IMR-90 (cell line): ENCODE measurements around the gene LGALS4. TPM values are rescaled to one million over a fixed set of nuclear protein-coding genes. Genes with fewer than 3 reads are reported as not detected.

Source experiments
- ATAC-seq: fragments of 200-7000 bp; cut with Tn5 transposase; 2 replicates; pipeline ENCODE4 v1.9.1; 2020; ENCODE audit warnings: low read depth, mild to moderate bottlenecking, moderate library complexity
- BruUV-seq: library from RNA; stranded (reverse); fragments of 400-500 nt; replicated peaks from 2 replicates; lab custom pipeline; 2021; lab: Mats Ljungman, UMichigan
- CTCF ChIA-PET: fragments of 300-600 bp; formaldehyde crosslinking; extraction: SDS; loops from one replicate; lab custom pipeline; 2021; ENCODE audit warnings: antibody characterized with exemption; lab: Yijun Ruan, JAX
- POLR2A ChIA-PET: fragments of 300-600 bp; sonication (Branson Sonifier 250); formaldehyde crosslinking; loops from one replicate; lab custom pipeline; 2022; ENCODE audit warnings: antibody characterized with exemption; ENCODE audit not compliant: unreplicated experiment; lab: Charles Lee
- DNase-seq: peaks from one replicate; pipeline ENCODE4 v3.0.0; 2013
- H2AFZ ChIP-seq: replicated peaks from 2 replicates; pipeline ENCODE3; 2013; ENCODE audit warnings: low read length, mild to moderate bottlenecking; ENCODE audit not compliant: poor library complexity
- H2AK5ac ChIP-seq: 2 replicates; pipeline ENCODE4 v1.6.1; 2013; ENCODE audit warnings: low read depth, low read length, inconsistent platforms
- H2AK9ac ChIP-seq: replicated peaks from 2 replicates; pipeline ENCODE3; 2013; ENCODE audit warnings: mild to moderate bottlenecking, low read depth, low read length, moderate library complexity; ENCODE audit not compliant: poor library complexity
- H2BK120ac ChIP-seq: 2 replicates; pipeline ENCODE4 v1.6.1; 2013; ENCODE audit warnings: low read depth, low read length, inconsistent platforms
- H2BK15ac ChIP-seq: 3 replicates; pipeline ENCODE4 v1.6.1; 2013; ENCODE audit warnings: low read depth, low read length, inconsistent platforms
- H2BK20ac ChIP-seq: 2 replicates; pipeline ENCODE4 v1.6.1; 2013; ENCODE audit warnings: low read depth, mild to moderate bottlenecking, inconsistent platforms, low read length, moderate library complexity
- H2BK5ac ChIP-seq: 2 replicates; pipeline ENCODE4 v1.6.1; 2013; ENCODE audit warnings: mild to moderate bottlenecking, low read depth, low read length, inconsistent platforms; ENCODE audit not compliant: poor library complexity, severe bottlenecking
- H3K14ac ChIP-seq: replicated peaks from 2 replicates; pipeline ENCODE4 v1.6.1; 2013; ENCODE audit warnings: low read depth, low read length, inconsistent platforms
- H3K18ac ChIP-seq: 2 replicates; pipeline ENCODE4 v1.6.1; 2013; ENCODE audit warnings: low read depth, low read length, control low read depth
- H3K23ac ChIP-seq: 2 replicates; pipeline ENCODE4 v1.6.1; 2013; ENCODE audit warnings: low read depth, low read length, inconsistent platforms
- H3K27ac ChIP-seq: 2 replicates; pipeline ENCODE4 v1.5.1; 2013; ENCODE audit warnings: mild to moderate bottlenecking, control low read depth, low read length; ENCODE audit not compliant: insufficient read depth
- H3K27me3 ChIP-seq: 2 replicates; pipeline ENCODE4 v1.6.1; 2013; ENCODE audit warnings: low read length; ENCODE audit not compliant: control insufficient read depth, insufficient read depth
- H3K36me3 ChIP-seq: 2 replicates; pipeline ENCODE4 v1.6.1; 2013; ENCODE audit warnings: low read length, mixed read lengths; ENCODE audit not compliant: control insufficient read depth, insufficient read depth
- H3K4ac ChIP-seq: 2 replicates; pipeline ENCODE4 v1.6.1; 2013; ENCODE audit warnings: low read depth, low read length, inconsistent platforms
- H3K4me1 ChIP-seq: 2 replicates; pipeline ENCODE4 v1.6.1; 2013; ENCODE audit warnings: low read length, mixed read lengths; ENCODE audit not compliant: control insufficient read depth, insufficient read depth
- H3K4me2 ChIP-seq: 2 replicates; pipeline ENCODE4 v1.6.1; 2013; ENCODE audit warnings: low read depth, mild to moderate bottlenecking, control low read depth, low read length, moderate library complexity
- H3K4me3 ChIP-seq: 2 replicates; pipeline ENCODE4 v1.5.1; 2013; ENCODE audit warnings: low read depth, mild to moderate bottlenecking, control low read depth, low read length, moderate library complexity; ENCODE audit not compliant: insufficient read depth
- H3K56ac ChIP-seq: 2 replicates; pipeline ENCODE4 v1.6.1; 2013; ENCODE audit warnings: low read length, inconsistent platforms; ENCODE audit not compliant: insufficient read depth; ENCODE audit errors: extremely low read depth
- H3K79me1 ChIP-seq, 2 experiments: 2 replicates each; pipeline ENCODE4 v1.6.1; 2013; ENCODE audit warnings: low read length in 2 of 2, inconsistent platforms in 1 of 2, low read depth in 1 of 2
- H3K9ac ChIP-seq: 2 replicates; pipeline ENCODE4 v1.6.1; 2013; ENCODE audit warnings: low read depth, low read length, control low read depth
- H3K9me1 ChIP-seq: 2 replicates; pipeline ENCODE4 v1.6.1; 2013; ENCODE audit warnings: low read length, inconsistent platforms; ENCODE audit not compliant: insufficient read depth
- H3K9me3 ChIP-seq: 2 replicates; pipeline ENCODE4 v1.6.1; 2013; ENCODE audit warnings: low read length; ENCODE audit not compliant: control insufficient read depth, insufficient read depth
- H4K20me1 ChIP-seq: 2 replicates; pipeline ENCODE4 v1.6.1; 2013; ENCODE audit warnings: low read length, inconsistent platforms; ENCODE audit not compliant: insufficient read depth
- H4K5ac ChIP-seq: 2 replicates; pipeline ENCODE4 v1.6.1; 2013; ENCODE audit warnings: mild to moderate bottlenecking, low read depth, low read length, control low read depth
- H4K8ac ChIP-seq, 2 experiments: 2 replicates each; pipeline ENCODE4 v1.6.1; 2013; ENCODE audit warnings: low read depth in 2 of 2, low read length in 2 of 2, control low read depth in 1 of 2, inconsistent platforms in 1 of 2
- H4K91ac ChIP-seq: 2 replicates; pipeline ENCODE4 v1.6.1; 2013; ENCODE audit warnings: low read depth, low read length, inconsistent platforms; ENCODE audit not compliant: insufficient read depth
- BHLHE40 ChIP-seq: fragments of 150-350 bp; IDR thresholded peaks from 2 replicates; pipeline ENCODE4 v1.6.1; 2016; ENCODE audit warnings: mild to moderate bottlenecking, low read depth, low read length
- CEBPB ChIP-seq: IDR thresholded peaks from 2 replicates; pipeline ENCODE4 v1.6.1; 2012; ENCODE audit warnings: low read depth, low read length, improper control_type of control experiment
- CHD1 ChIP-seq: IDR thresholded peaks from 2 replicates; pipeline ENCODE4 v1.6.1; 2012; ENCODE audit warnings: low read depth, low read length, improper control_type of control experiment
- FOS ChIP-seq: fragments of 150-350 bp; IDR thresholded peaks from 2 replicates; pipeline ENCODE4 v1.6.1; 2016; ENCODE audit warnings: low read depth, low read length
- MXI1 ChIP-seq: IDR thresholded peaks from 2 replicates; pipeline ENCODE4 v1.6.1; 2012; ENCODE audit warnings: low read depth, mild to moderate bottlenecking, low read length, moderate library complexity, borderline replicate concordance
- NFE2L2 ChIP-seq: fragments of 150-350 bp; IDR thresholded peaks from 2 replicates; pipeline ENCODE4 v1.6.1; 2016; ENCODE audit warnings: low read depth, mild to moderate bottlenecking, low read length
- POLR2A ChIP-seq: IDR thresholded peaks from 2 replicates; pipeline ENCODE4 v1.6.1; 2012; ENCODE audit warnings: mild to moderate bottlenecking, low read depth, low read length
- WGBS, 2 experiments: methylation state at CpG; one replicate each; pipeline versions ENCODE4 v1.1.5 to v1.1.7; 2013; ENCODE audit warnings: missing lambda C conversion rate in 2 of 2; ENCODE audit not compliant: insufficient read length in 1 of 2; ENCODE audit errors: extremely low coverage in 2 of 2; 5-methylcytosine and 5-hydroxymethylcytosine counted together
- dilution Hi-C: fragments of 300-500 bp; cut with HindIII; formaldehyde crosslinking; loops from one replicate; pipeline ENCODE4 v1.14.3; 2018; ENCODE audit warnings: low sequenced_read_pairs; ENCODE audit not compliant: unreplicated experiment
- in situ Hi-C: fragments of 300-500 bp; cut with MboI; formaldehyde crosslinking; loops from 3 replicates; pipeline ENCODE4 v1.14.3; 2019; ENCODE audit warnings: low sequenced_read_pairs, inconsistent platforms, mixed read lengths
- intact Hi-C: fragments of 100-400 bp; cut with micrococcal nuclease; formaldehyde crosslinking; loops from 2 replicates; pipeline ENCODE4 v1.10.0; 2022
- polyA plus RNA-seq, 3 experiments: library from polyadenylated mRNA; depleted of rRNA; stranded (reverse); fragments of >200 nt; gene quantifications; 2 replicates each; pipeline ENCODE4 v1.2.3, GENCODE V29; 2012; ENCODE audit warnings: low replicate concordance in 1 of 3
- total RNA-seq: library from RNA; depleted of rRNA; stranded (reverse); fragments of >200 nt; gene quantifications from 2 replicates; pipeline ENCODE4 v1.2.3, GENCODE V29; 2012
- TF ChIP-seq, protein P1 (sequence below): fragments of 150-350 bp; IDR thresholded peaks from 2 replicates; pipeline ENCODE4 v1.6.1; 2017; ENCODE audit warnings: mild to moderate bottlenecking, antibody characterized with exemption, low read length, low read depth
- TF ChIP-seq, protein P2 (sequence below): conservative IDR thresholded peaks from 2 replicates; pipeline ENCODE4 v1.5.1; 2012; ENCODE audit warnings: mild to moderate bottlenecking, low read depth, low read length, improper control_type of control experiment

LGALS4 gene
- total and polyA plus RNA-seq, 2 of the 4 experiments (the other 2 are of a cell fraction): 0.29 TPM; not detected in 1

DNA sequence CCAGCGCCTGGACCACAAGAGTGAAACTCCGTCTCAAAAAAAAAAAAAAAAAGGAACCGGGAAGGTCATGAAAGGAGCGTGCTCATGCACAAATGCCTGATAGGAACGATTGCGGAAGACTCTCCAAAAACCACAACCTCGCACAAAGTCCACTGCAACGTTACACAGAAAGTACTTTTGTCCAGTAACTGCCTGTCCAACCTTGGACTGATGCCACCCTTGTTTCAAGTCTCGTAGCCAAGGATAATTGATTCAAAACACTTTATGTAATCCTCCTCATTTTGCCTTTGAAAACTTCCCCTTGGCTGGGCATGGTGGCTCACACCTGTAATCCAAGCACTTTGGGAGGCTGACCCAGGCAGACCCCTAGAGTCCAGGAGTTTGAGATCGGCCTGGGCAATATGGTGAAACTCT lies 53.1 kb downstream of the LGALS4 start:
- Histone ChIP-seq H3K27me3 (0 out of 2 replicates have a peak, but pooled peaks cover 1% of the 10 kb centered on the region), H3K4me2 (no peak overlapping the region), H2BK5ac (no peak overlapping the region), H3K14ac (no peak overlapping the region), H4K20me1 (no peaks in the 10 kb centered on the region), H2AK9ac (no peak overlapping the region), H3K4ac (no peak overlapping the region), H2BK120ac (no peak overlapping the region), H3K36me3 (no peaks in the 10 kb centered on the region), H2BK20ac (no peak overlapping the region), H2AFZ (no peak overlapping the region), H2BK15ac (no peak overlapping the region), H4K8ac (no peak overlapping the region), H3K4me3 (no peak overlapping the region), H3K9me3 (no peaks in the 10 kb centered on the region; the same call in 1 of the 2 replicates), H4K91ac (no peak overlapping the region), H3K79me1 (no peaks in the 10 kb centered on the region), H3K9me1 (no peaks in the 10 kb centered on the region), H2AK5ac (no peak overlapping the region), H3K23ac (no peak overlapping the region), H3K4me1 (no peaks in the 10 kb centered on the region), H3K27ac (no peak overlapping the region), H3K18ac (no peak overlapping the region), H3K9ac (no peak overlapping the region), H4K5ac (no peak overlapping the region), H3K56ac (no peak overlapping the region)
- intact Hi-C loops (no loop called here), dilution Hi-C loops (no loop called here), in situ Hi-C loops (no loop called here)
- no peak for ATAC-seq
- no peak for DNase-seq
- ChIA-PET CTCF (no interaction called here), POLR2A (no interaction called here)
- TF ChIP-seq, protein P1, sequence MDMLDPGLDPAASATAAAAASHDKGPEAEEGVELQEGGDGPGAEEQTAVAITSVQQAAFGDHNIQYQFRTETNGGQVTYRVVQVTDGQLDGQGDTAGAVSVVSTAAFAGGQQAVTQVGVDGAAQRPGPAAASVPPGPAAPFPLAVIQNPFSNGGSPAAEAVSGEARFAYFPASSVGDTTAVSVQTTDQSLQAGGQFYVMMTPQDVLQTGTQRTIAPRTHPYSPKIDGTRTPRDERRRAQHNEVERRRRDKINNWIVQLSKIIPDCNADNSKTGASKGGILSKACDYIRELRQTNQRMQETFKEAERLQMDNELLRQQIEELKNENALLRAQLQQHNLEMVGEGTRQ: no peak
- no peak for TF ChIP-seq BHLHE40
- TF ChIP-seq, protein P2, sequence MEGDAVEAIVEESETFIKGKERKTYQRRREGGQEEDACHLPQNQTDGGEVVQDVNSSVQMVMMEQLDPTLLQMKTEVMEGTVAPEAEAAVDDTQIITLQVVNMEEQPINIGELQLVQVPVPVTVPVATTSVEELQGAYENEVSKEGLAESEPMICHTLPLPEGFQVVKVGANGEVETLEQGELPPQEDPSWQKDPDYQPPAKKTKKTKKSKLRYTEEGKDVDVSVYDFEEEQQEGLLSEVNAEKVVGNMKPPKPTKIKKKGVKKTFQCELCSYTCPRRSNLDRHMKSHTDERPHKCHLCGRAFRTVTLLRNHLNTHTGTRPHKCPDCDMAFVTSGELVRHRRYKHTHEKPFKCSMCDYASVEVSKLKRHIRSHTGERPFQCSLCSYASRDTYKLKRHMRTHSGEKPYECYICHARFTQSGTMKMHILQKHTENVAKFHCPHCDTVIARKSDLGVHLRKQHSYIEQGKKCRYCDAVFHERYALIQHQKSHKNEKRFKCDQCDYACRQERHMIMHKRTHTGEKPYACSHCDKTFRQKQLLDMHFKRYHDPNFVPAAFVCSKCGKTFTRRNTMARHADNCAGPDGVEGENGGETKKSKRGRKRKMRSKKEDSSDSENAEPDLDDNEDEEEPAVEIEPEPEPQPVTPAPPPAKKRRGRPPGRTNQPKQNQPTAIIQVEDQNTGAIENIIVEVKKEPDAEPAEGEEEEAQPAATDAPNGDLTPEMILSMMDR: no peak
- TF ChIP-seq FOS: no peak
- no peak for TF ChIP-seq CHD1
- TF ChIP-seq CEBPB: no peak
- no peak for TF ChIP-seq MXI1
- no peak for TF ChIP-seq NFE2L2
- no peak for TF ChIP-seq POLR2A
- BruUV-seq: no TSS peak
- 69% methylated on average over 5 of the region's 10 CpGs; no CpG with 5 or more reads in 1 of the 2 experiments for WGBS, 2 experiments
